H1 (cell line): ENCODE data around the gene GABPB2. TPM values are rescaled to one million over a fixed set of nuclear protein-coding genes. Genes with fewer than 3 reads are reported as not detected.

ENCODE experiments used
- ASH2L ChIP-seq: fragments of 200-600, 300-600 bp; sonication (generic); IDR thresholded peaks from one replicate; pipeline ENCODE4 v1.7.1; 2017; ENCODE audit warnings: low read length
- CHD1 ChIP-seq: IDR thresholded peaks from 2 replicates; pipeline ENCODE4 v1.6.1; 2012; ENCODE audit warnings: low read depth, low read length, improper control_type of control experiment
- CHD2 ChIP-seq: IDR thresholded peaks from 2 replicates; pipeline ENCODE4 v1.6.1; 2012; ENCODE audit warnings: low read length, improper control_type of control experiment
- EGR1 ChIP-seq: IDR thresholded peaks from 2 replicates; pipeline ENCODE4 v1.6.1; 2011; ENCODE audit warnings: low read depth, low read length, borderline replicate concordance
- GTF2F1 ChIP-seq: IDR thresholded peaks from 2 replicates; pipeline ENCODE4 v1.6.1; 2012; ENCODE audit warnings: low read depth, low read length, improper control_type of control experiment, borderline replicate concordance
- JUN ChIP-seq: IDR thresholded peaks from 2 replicates; pipeline ENCODE4 v1.6.1; 2011; ENCODE audit warnings: low read depth, mild to moderate bottlenecking, improper control_type of control experiment, low read length
- KDM4A ChIP-seq: IDR thresholded peaks from one replicate; pipeline ENCODE4 v1.7.1; 2012; ENCODE audit warnings: low read depth, mild to moderate bottlenecking, moderate library complexity, low read length, inconsistent platforms; ENCODE audit not compliant: severe bottlenecking
- KDM5A ChIP-seq: fragments of 200-600 bp; IDR thresholded peaks from 2 replicates; pipeline ENCODE4 v1.7.1; 2012; ENCODE audit warnings: mild to moderate bottlenecking, low read length, inconsistent platforms, mixed read lengths
- MAFK ChIP-seq: IDR thresholded peaks from 2 replicates; pipeline ENCODE4 v1.6.1; 2012; ENCODE audit warnings: low read depth, mild to moderate bottlenecking, improper control_type of control experiment, low read length
- NRF1 ChIP-seq: IDR thresholded peaks from 2 replicates; pipeline ENCODE4 v1.6.1; 2011; ENCODE audit warnings: mild to moderate bottlenecking, low read depth, low read length, improper control_type of control experiment
- PHF8 ChIP-seq: fragments of 200-600 bp; sonication (generic); conservative IDR thresholded peaks from 2 replicates; pipeline ENCODE4 v1.7.1; 2012; ENCODE audit warnings: low read depth, mild to moderate bottlenecking, inconsistent platforms, low read length, moderate library complexity
- POLR2A ChIP-seq, 2 experiments: IDR thresholded peaks; 1 replicate in 1 of 2; 2 replicates in 1 of 2; pipeline ENCODE4 v1.6.1; 2011; ENCODE audit warnings: low read depth in 2 of 2, low read length in 2 of 2, mild to moderate bottlenecking in 2 of 2; ENCODE audit errors: control extremely low read depth in 1 of 2
- POU5F1 ChIP-seq: IDR thresholded peaks from 2 replicates; pipeline ENCODE4 v1.6.1; 2011; ENCODE audit warnings: low read depth, mild to moderate bottlenecking, low read length, moderate library complexity
- RAD21 ChIP-seq, 2 experiments: IDR thresholded peaks in 1 of 2; conservative IDR thresholded peaks in 1 of 2; 2 replicates each; pipeline ENCODE4 v1.6.1; 2011; ENCODE audit warnings: low read depth in 2 of 2, low read length in 2 of 2, improper control_type of control experiment in 1 of 2, inconsistent platforms in 1 of 2, mild to moderate bottlenecking in 1 of 2, moderate library complexity in 1 of 2
- SIN3A ChIP-seq, 2 experiments: IDR thresholded peaks in 1 of 2; conservative IDR thresholded peaks in 1 of 2; 2 replicates each; pipeline ENCODE4 v1.6.1; 2011 to 2012; ENCODE audit warnings: low read length in 2 of 2, improper control_type of control experiment in 1 of 2, low read depth in 1 of 2, mild to moderate bottlenecking in 1 of 2
- YY1 ChIP-seq: IDR thresholded peaks from 2 replicates; pipeline ENCODE4 v1.6.1; 2011; ENCODE audit warnings: low read depth, mild to moderate bottlenecking, low read length
- polyA plus RNA-seq, 7 experiments: library from polyadenylated mRNA; depleted of rRNA in 3 of 7; stranded (reverse) in 5 of 7; unstranded in 2 of 7; fragments of >200 nt in 5 of 7; fragments of 200-250 nt in 2 of 7; gene quantifications; 1 replicate in 5 of 7; 2 replicates in 1 of 7; 4 replicates in 1 of 7; pipeline versions ENCODE4 v1.2.1 to v1.2.3, GENCODE V29; 2011 to 2013; ENCODE audit warnings: missing spikeins in 2 of 7, mixed read lengths in 2 of 7
- total RNA-seq: library from RNA; stranded (reverse); fragmentation: NEBNext Ultra II Directional; extraction: Animal tissue kit (Norgen Biotek cat#: 25700); gene quantifications from 2 replicates; pipeline ENCODE4 v1.2.1, GENCODE V29; 2021
- TF ChIP-seq, protein P1 (sequence below): IDR thresholded peaks from 2 replicates; pipeline ENCODE4 v1.6.1; 2011; ENCODE audit warnings: low read length, improper control_type of control experiment

GABPB2 gene
- total and polyA plus RNA-seq, 2 of the 8 experiments (the other 6 are each of a cell fraction or from before 2014, with no cell fraction given): 1.8 to 2.4 TPM

DNA sequence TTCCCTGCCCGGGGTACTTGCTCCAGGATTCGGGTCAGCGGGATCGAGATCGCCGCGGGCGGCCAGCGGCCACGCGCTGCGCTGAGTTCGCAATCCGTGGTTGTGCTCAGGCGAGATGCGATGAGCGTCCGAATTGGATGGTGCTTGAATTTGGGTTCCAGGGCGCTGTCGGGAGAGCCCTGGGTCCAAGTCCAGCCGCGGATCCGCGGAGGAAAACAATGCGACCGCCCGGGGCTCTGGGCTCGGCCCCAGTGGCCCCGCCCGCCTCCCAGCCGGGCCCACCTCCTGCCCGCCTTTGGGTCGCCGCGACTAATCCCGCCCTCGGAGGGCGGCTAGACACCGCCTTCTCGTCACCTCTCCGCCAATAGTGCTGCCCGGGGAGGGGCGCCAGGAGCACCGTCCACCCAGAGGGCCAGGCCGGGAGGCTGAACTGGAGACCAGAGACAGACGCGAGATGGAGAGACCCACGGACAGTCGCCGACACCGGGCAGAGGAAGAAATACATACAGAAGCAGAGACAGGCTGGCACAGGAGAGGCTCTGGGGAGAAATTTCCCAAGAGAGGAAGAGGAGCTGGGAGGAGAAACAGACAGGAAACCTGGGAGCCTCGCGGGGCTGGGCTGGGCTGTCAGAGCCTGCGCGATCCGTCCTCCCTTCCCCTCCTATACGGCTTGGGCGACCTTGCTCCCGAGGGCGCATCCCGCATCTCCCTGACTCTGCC, 76.0 kb downstream of the GABPB2 start, which contains the start of gene SEMA6C (continued):
- no peak for TF ChIP-seq RAD21 (IDR thresholded peaks at IDR 0.05 in 1 of 2, conservative IDR thresholded peaks at IDR 0.05 in 1 of 2; ENCODE audit: low read depth in 2 of 2, low read length in 2 of 2)
- peak; percentile 12; the same call in 1 of the 2 replicates for TF ChIP-seq CHD2
- TF ChIP-seq POLR2A (IDR thresholded peaks at IDR 0.05; ENCODE audit: control extremely low read depth in 1 of 2, low read depth in 2 of 2, low read length in 2 of 2): no peak
- TF ChIP-seq KDM5A: no peak
- TF ChIP-seq, protein P1, sequence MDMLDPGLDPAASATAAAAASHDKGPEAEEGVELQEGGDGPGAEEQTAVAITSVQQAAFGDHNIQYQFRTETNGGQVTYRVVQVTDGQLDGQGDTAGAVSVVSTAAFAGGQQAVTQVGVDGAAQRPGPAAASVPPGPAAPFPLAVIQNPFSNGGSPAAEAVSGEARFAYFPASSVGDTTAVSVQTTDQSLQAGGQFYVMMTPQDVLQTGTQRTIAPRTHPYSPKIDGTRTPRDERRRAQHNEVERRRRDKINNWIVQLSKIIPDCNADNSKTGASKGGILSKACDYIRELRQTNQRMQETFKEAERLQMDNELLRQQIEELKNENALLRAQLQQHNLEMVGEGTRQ: no peak
- TF ChIP-seq CHD1: no peak
- TF ChIP-seq JUN: no peak
- TF ChIP-seq MAFK: no peak
- TF ChIP-seq YY1: no peak
- peak; percentile 85 for TF ChIP-seq ASH2L
- no peak for TF ChIP-seq POU5F1
- 0 out of 4 replicates have a peak, but pooled peaks have one; percentile 57 to 60 for TF ChIP-seq SIN3A (conservative IDR thresholded peaks at IDR 0.05 in 1 of 2, IDR thresholded peaks at IDR 0.05 in 1 of 2; ENCODE audit: low read depth in 1 of 2, low read length in 2 of 2)
- TF ChIP-seq GTF2F1: no peak
- TF ChIP-seq PHF8: peak; percentile 34; the same call in 1 of the 2 replicates
- no peak for TF ChIP-seq NRF1
- TF ChIP-seq KDM4A: no peak
- no peak for TF ChIP-seq EGR1
